Activated CD8-positive, alpha-beta memory T cell treated with anti-CD3 and anti-CD28 coated beads, Interleukin-2, amount 10 ng/mL, durations not matched to agents 7 days and 5 days (primary cell): ENCODE measurements around the gene VWA7. TPM values are rescaled to one million over a fixed set of nuclear protein-coding genes. Genes with fewer than 3 reads are reported as not detected.
A peak's percentile ranks its signal among the peaks of the same experiment; 100 is the strongest.
"Not testable (repeated sequence)": the region's sequence is repeated elsewhere in the genome, so short reads cannot be mapped to it uniquely, and the experiment has no call there.

Experiments used
- ATAC-seq: fragments of 150-1000 bp; cut with Tn5 transposase; one replicate; pipeline ENCODE4 v1.10.0; 2021; ENCODE audit warnings: moderate library complexity
- CTCF ChIA-PET: fragments of 350-600 bp; sonication (Branson Sonifier 250); formaldehyde crosslinking; loops from one replicate; lab custom pipeline; 2021; ENCODE audit warnings: antibody characterized with exemption; lab: Charles Lee
- DNase-seq: peaks from one replicate; pipeline ENCODE4 v3.0.0-alpha.2; 2020
- H3K27ac Mint-ChIP-seq: one replicate; pipeline ENCODE4 v1.8.0; 2021; ENCODE audit warnings: mild to moderate bottlenecking, mixed read lengths
- H3K27me3 Mint-ChIP-seq: one replicate; pipeline ENCODE4 v1.8.0; 2021; ENCODE audit warnings: mixed read lengths
- H3K36me3 Mint-ChIP-seq: one replicate; pipeline ENCODE4 v1.8.0; 2021; ENCODE audit warnings: mild to moderate bottlenecking, mixed read lengths
- H3K4me1 Mint-ChIP-seq: one replicate; pipeline ENCODE4 v1.8.0; 2021; ENCODE audit warnings: mixed read lengths
- H3K4me3 Mint-ChIP-seq: one replicate; pipeline ENCODE4 v1.8.0; 2021; ENCODE audit warnings: mild to moderate bottlenecking, moderate library complexity, mixed read lengths
- H3K9me3 Mint-ChIP-seq: one replicate; pipeline ENCODE4 v1.8.0; 2022; ENCODE audit warnings: low read depth, mixed read lengths
- total RNA-seq, 2 experiments: library from RNA; stranded (reverse); gene quantifications; one replicate each; pipeline ENCODE4 v1.2.3, GENCODE V29; 2021

The VWA7 gene, protein sequence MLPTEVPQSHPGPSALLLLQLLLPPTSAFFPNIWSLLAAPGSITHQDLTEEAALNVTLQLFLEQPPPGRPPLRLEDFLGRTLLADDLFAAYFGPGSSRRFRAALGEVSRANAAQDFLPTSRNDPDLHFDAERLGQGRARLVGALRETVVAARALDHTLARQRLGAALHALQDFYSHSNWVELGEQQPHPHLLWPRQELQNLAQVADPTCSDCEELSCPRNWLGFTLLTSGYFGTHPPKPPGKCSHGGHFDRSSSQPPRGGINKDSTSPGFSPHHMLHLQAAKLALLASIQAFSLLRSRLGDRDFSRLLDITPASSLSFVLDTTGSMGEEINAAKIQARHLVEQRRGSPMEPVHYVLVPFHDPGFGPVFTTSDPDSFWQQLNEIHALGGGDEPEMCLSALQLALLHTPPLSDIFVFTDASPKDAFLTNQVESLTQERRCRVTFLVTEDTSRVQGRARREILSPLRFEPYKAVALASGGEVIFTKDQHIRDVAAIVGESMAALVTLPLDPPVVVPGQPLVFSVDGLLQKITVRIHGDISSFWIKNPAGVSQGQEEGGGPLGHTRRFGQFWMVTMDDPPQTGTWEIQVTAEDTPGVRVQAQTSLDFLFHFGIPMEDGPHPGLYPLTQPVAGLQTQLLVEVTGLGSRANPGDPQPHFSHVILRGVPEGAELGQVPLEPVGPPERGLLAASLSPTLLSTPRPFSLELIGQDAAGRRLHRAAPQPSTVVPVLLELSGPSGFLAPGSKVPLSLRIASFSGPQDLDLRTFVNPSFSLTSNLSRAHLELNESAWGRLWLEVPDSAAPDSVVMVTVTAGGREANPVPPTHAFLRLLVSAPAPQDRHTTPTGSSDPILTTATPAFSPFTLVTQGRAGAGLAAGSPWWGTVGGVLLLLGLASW
- total RNA-seq: 1 to 10 TPM; 5.7 to 6.4 TPM

GRCh38 chr6:31776989-31777666 is at the start of gene VWA7:
Gene VWA7 (minus strand): TSS chr6:31777328. CDS start chr6:31776779, 549 bp downstream.
- CTCF ChIA-PET: interaction anchor here (1.4 to 2.9 kb wide), 4 partner anchors 8 to 51 kb away, joined by 4 to 15 read pairs (median 10); partner anchors contain the start of gene HSPA1B
- H3K4me1 Mint-ChIP-seq: peaks cover 36% of the 10 kb centered on the region
- ATAC-seq (peak; percentile 82), DNase-seq (peak; percentile 89)
- H3K4me3 Mint-ChIP-seq: peak within 1 kb of the TSS; percentile 39
- H3K27ac Mint-ChIP-seq: peak within 1 kb of the TSS; percentile 86
- peaks cover 7% of the 10 kb centered on the region for H3K36me3 Mint-ChIP-seq
- H3K9me3 Mint-ChIP-seq: no peaks in the 10 kb centered on the region
- H3K27me3 Mint-ChIP-seq: no peaks in the 10 kb centered on the region

GRCh38 chr6:31826793-31827285 is 49.7 kb upstream of the VWA7 start:
- peak; percentile 10 for ATAC-seq
- Mint-ChIP-seq H3K4me3 (peak overlapping the region; percentile 85), H3K9me3 (no peaks in the 10 kb centered on the region), H3K27ac (peak overlapping the region; percentile 97), H3K27me3 (no peaks in the 10 kb centered on the region), H3K36me3 (peaks cover 12% of the 10 kb centered on the region), H3K4me1 (peaks cover 52% of the 10 kb centered on the region)
- CTCF ChIA-PET: interaction anchor here (0.6 to 2.2 kb wide), 19 partner anchors 9 to 245 kb away, joined by 3 to 12 read pairs (median 4); partner anchors contain the start of genes CLIC1, GPANK1, HSPA1A and HSPA1L
- DNase-seq: peak; percentile 66

DNA sequence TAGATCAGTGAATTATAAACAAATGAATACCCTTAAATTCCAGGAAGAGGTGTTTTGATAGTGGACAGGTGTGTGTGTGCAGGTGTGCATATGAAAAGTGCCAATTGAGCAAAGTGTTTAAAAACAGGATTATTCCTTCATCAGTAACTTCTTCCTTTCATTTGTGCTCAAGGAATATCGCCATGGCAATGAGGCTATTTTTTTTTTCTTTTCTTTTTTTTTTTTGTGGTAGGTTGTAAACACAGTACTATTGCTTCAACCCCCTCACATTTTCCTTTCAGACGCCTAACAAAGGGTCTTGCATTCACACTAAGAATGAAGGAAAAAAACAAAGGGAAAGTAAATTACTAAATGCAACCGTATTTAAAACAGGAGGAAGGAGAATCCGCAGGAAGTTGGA is 48.4 kb upstream of the VWA7 start:
- ATAC-seq (no peak), DNase-seq (no peak)
- Mint-ChIP-seq H3K9me3 (no peaks in the 10 kb centered on the region), H3K4me1 (peaks cover 50% of the 10 kb centered on the region), H3K27ac (peak overlapping the region; percentile 97), H3K36me3 (peaks cover 7% of the 10 kb centered on the region), H3K4me3 (peak overlapping the region; percentile 85), H3K27me3 (no peaks in the 10 kb centered on the region)
- CTCF ChIA-PET: interaction anchor here (1.2 to 1.3 kb wide), 2 partner anchors 19 to 95 kb away, joined by 3 to 4 read pairs; partner anchors contain the start of gene LSM2

DNA sequence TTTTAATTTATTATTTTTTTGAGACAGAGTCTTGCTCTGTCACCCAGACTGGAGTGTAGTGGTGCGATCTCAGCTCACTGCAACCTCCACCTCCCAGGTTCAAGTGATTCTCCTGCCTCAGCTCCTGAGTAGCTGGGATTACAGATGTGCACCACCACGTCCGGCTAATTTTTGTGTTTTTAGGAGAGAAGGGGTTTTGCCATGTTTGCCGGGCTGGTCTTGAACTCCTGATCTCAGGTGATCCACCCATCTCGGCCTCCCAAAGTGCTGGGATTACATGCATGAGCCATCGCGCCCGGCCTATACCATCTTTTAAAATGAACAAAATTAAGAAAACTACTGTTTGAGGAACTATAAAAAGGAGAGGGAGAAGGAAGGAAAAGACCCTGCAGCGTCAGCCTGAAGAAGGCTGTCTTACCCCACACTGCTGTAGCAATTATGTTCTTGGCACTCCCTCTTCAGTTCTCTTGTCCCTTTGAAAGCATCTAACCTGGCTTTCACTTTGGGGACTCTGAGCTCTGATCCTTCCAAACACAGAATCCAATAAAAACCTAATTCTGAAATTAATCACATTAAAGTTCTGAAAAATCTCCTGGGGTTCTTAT is 46.6 kb upstream of the VWA7 start:
- not testable (repeated sequence) for H3K27me3 Mint-ChIP-seq, H3K36me3 Mint-ChIP-seq, DNase-seq, H3K9me3 Mint-ChIP-seq, H3K4me3 Mint-ChIP-seq, ATAC-seq
- Mint-ChIP-seq H3K27ac (peak overlapping the region; percentile 54), H3K4me1 (peaks cover 61% of the 10 kb centered on the region)
- CTCF ChIA-PET: interaction anchor here (0.6 to 1.7 kb wide), 4 partner anchors 10 to 86 kb away, joined by 4 to 7 read pairs (median 4); partner anchors contain the start of gene VARS1

DNA sequence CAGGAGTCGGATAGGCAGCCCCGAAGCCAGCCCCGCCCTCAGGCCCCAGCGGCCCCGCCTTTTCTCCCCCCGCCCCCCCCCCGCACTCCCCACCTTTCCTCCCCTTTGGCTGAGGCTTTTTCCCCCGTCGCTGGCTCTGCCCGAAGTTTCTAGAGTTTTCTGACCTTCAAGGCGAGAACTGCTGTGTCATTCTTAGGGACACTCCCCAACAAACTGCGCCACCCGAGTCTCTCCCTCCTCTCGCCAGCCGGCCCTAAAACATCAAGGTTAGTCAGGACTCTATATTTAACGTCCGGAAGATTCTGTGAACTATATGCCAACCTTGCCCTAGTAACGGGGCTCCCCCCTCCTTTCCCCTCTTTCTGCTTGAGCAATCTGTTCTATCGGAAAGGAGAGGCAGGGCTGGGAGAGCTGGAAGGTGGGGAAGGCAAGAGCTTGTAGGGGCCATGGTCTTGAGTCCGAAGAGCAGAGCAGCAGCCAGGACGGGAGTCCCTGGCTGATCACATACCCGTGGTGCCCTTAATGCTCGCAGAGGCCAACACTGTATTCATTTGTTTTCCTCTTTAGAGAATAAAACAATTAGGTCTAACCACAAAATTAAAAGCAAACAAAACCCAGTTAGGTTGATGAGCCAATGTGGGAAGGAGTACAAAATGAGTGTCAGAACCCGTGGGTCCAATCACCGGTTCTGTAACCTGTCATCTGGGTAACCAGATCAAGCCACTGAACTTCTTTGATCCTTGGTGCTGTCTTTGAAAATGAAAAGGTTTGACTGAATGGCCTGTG is 45.1 kb upstream of the VWA7 start:
- Mint-ChIP-seq H3K36me3 (peaks cover 11% of the 10 kb centered on the region), H3K9me3 (no peaks in the 10 kb centered on the region), H3K27ac (peak overlapping the region; percentile 94), H3K27me3 (no peaks in the 10 kb centered on the region), H3K4me3 (peak overlapping the region; percentile 93), H3K4me1 (peaks cover 73% of the 10 kb centered on the region)
- ATAC-seq: peak; percentile 44
- peak; percentile 76 for DNase-seq
- CTCF ChIA-PET: interaction anchor here (1.3 to 3.3 kb wide), 8 partner anchors 8 to 119 kb away, joined by 3 to 10 read pairs (median 4); partner anchors contain the start of genes ABHD16A, LSM2 and VARS1

DNA sequence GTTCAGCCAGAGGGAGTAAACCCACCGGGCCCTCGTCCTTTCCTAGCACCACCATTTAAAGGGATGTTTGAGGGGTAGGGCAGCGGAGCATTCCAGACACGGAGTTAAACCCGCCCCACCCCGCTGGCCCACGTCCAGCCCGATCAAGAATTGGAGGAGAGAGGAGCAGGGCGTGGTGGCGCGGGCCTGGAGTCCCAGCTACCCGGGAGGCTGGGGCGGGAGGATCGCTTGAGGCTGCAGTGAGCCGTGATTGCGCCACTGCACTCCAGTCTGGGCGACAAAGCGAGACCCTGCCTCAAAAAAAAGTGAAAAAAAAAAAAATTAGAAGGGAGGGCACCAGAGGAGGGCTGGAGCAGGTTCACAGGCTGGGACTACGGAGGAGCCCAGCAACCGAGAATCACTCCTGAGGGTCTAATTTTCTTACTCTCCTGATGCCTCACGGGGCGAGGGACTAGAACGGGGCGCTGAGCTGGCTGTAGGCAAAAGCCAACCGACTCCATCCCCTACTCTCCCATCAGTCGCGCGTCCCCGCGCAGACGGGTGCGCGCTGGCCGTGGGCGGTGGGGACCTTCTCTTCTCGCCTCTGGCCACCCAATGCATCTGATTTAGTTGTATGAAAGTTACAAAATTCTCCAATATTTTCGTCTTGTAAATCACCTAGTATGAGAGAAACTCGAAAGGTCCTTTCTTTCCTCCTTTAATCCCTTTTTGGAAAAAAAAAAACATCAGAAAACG is 44.3 kb upstream of the VWA7 start:
- peak; percentile 46 for ATAC-seq
- peak; percentile 67 for DNase-seq
- Mint-ChIP-seq H3K27ac (peak overlapping the region; percentile 94), H3K4me1 (peaks cover 66% of the 10 kb centered on the region), H3K27me3 (no peaks in the 10 kb centered on the region), H3K4me3 (peak overlapping the region; percentile 93), H3K9me3 (no peaks in the 10 kb centered on the region), H3K36me3 (peaks cover 11% of the 10 kb centered on the region)
- CTCF ChIA-PET: interaction anchor here (1.3 to 3.3 kb wide), 6 partner anchors 8 to 118 kb away, joined by 3 to 10 read pairs (median 4); partner anchors contain the start of genes ABHD16A, LSM2 and VARS1

- peak overlapping the region; percentile 93 for H3K4me3 Mint-ChIP-seq
- DNase-seq, H3K9me3 Mint-ChIP-seq, H3K27me3 Mint-ChIP-seq, ATAC-seq, H3K27ac Mint-ChIP-seq: not testable (repeated sequence)
- CTCF ChIA-PET: interaction anchor here (0.8 to 3.3 kb wide), 5 partner anchors 13 to 91 kb away, joined by 3 to 10 read pairs (median 5); partner anchors contain the start of genes LSM2 and VARS1
- H3K4me1 Mint-ChIP-seq: peaks cover 55% of the 10 kb centered on the region
- peaks cover 13% of the 10 kb centered on the region for H3K36me3 Mint-ChIP-seq
Measured at GRCh38 chr6:31820399-31820798, 43.3 kb upstream of the VWA7 start.

DNA sequence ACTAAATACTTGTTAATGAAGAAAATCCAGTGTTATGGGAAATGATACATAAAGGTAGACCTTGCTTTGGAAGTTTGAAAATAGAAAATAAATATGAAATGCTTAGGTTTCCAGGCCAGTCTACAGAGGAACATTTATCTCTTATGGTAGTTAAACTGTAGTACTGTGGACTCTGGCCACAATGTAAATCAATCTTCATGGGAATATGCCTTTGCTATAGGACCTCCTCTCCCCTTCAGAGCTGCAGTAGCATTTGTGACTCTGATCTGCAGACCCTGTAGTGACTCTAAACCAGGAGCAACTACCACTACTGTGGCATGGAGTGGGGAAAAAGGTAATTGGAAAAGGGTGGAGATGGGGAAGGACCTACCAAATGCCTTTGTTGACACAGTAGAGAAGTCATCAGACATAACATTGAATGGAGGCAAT is 42.8 kb upstream of the VWA7 start:
- Mint-ChIP-seq H3K4me1 (peaks cover 51% of the 10 kb centered on the region), H3K27ac (peak overlapping the region; percentile 54), H3K36me3 (peaks cover 13% of the 10 kb centered on the region), H3K27me3 (no peaks in the 10 kb centered on the region), H3K9me3 (no peaks in the 10 kb centered on the region), H3K4me3 (peak overlapping the region; percentile 33)
- CTCF ChIA-PET: interaction anchor here (0.8 to 3.3 kb wide), 6 partner anchors 13 to 139 kb away, joined by 3 to 10 read pairs (median 4); partner anchors contain the start of genes LSM2, LY6G5C and VARS1
- DNase-seq (no peak), ATAC-seq (no peak)

DNA sequence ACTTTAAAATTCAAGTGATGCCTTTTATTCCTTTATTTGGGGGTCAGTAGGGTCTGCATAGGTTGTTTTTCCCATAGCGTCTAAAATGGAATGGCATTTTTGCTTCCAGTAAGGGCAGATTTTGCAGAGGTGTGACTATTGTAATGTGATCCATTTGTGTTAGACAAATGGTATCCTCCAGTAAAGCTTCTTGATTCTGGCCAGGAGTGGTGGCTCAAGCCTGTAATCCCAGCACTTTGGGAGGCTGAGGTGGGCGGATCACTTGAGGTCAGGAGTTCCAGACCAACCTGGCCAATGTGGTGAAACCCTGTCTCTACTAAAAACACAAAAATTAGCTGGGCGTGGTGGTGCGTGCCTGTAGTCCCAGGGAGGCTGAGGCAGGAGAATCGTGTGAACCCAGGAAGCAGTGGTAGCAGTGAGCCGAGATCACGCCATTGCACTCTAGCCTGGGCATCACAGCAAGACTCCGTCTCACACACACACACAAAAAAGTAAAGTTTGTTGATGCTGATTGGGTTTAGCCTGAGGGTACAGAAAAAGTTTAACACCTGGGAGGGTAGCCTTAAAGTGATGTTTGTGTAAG is 40.9 kb upstream of the VWA7 start:
- Mint-ChIP-seq H3K27ac (peak overlapping the region; percentile 99), H3K4me3 (peak overlapping the region; percentile 94), H3K4me1 (peaks cover 50% of the 10 kb centered on the region), H3K36me3 (peaks cover 13% of the 10 kb centered on the region)
- H3K27me3 Mint-ChIP-seq, DNase-seq, H3K9me3 Mint-ChIP-seq, ATAC-seq: not testable (repeated sequence)
- CTCF ChIA-PET: interaction anchor here (0.8 to 2.5 kb wide), 11 partner anchors 8 to 114 kb away, joined by 3 to 12 read pairs (median 4); partner anchors contain the start of genes DDAH2, HSPA1B and LSM2

GRCh38 chr6:31817133-31817928 is 40.2 kb upstream of the VWA7 start:
- peak overlapping the region; percentile 99 for H3K27ac Mint-ChIP-seq
- H3K4me3 Mint-ChIP-seq: peak overlapping the region; percentile 94
- peak; percentile 28 for ATAC-seq
- H3K9me3 Mint-ChIP-seq, DNase-seq, H3K27me3 Mint-ChIP-seq: not testable (repeated sequence)
- CTCF ChIA-PET: interaction anchor here (0.8 to 2.5 kb wide), 11 partner anchors 9 to 113 kb away, joined by 3 to 12 read pairs (median 4); partner anchors contain the start of genes DDAH2, HSPA1B and LSM2
- H3K36me3 Mint-ChIP-seq: peaks cover 13% of the 10 kb centered on the region
- H3K4me1 Mint-ChIP-seq: peaks cover 50% of the 10 kb centered on the region
